Neural cell (in vitro differentiated cells): Measurements from ENCODE around the gene SLC8A1. TPM values are rescaled to one million over a fixed set of nuclear protein-coding genes. Genes with fewer than 3 reads are reported as not detected.

ENCODE experiments used
- H2AFZ ChIP-seq: fragments of 200-600, 300-800 bp; sonication (generic), shearing (Covaris generic); 2 replicates; pipeline ENCODE4 v1.6.0; 2014; ENCODE audit warnings: low read depth, mild to moderate bottlenecking, antibody characterized with exemption, low read length, moderate library complexity
- H3F3A ChIP-seq: fragments of 200-600 bp; shearing (Covaris generic); 2 replicates; pipeline ENCODE4 v1.6.1; 2016; ENCODE audit warnings: mild to moderate bottlenecking, moderate library complexity, mixed read lengths, antibody characterized with exemption, low read length; ENCODE audit not compliant: insufficient read depth, poor library complexity, severe bottlenecking
- H3K27ac ChIP-seq: fragments of 200-600, 300-800 bp; sonication (generic), shearing (Covaris generic); 2 replicates; pipeline ENCODE4 v1.5.1; 2014; ENCODE audit warnings: mild to moderate bottlenecking, low read length, moderate library complexity
- H3K27me3 ChIP-seq: fragments of 300-800, 200-600 bp; sonication (generic), shearing (Covaris generic); 2 replicates; pipeline ENCODE4 v1.6.0; 2014; ENCODE audit warnings: mild to moderate bottlenecking, low read depth, low read length, moderate library complexity; ENCODE audit not compliant: insufficient read depth
- H3K36me3 ChIP-seq: fragments of 300-800, 200-600 bp; sonication (generic), shearing (Covaris generic); 2 replicates; pipeline ENCODE4 v1.5.1; 2014; ENCODE audit warnings: mild to moderate bottlenecking, antibody characterized with exemption, low read length, moderate library complexity; ENCODE audit not compliant: insufficient read depth
- H3K4me2 ChIP-seq: fragments of 300-800, 200-600 bp; sonication (generic), shearing (Covaris generic); 2 replicates; pipeline ENCODE4 v1.6.0; 2014; ENCODE audit warnings: mild to moderate bottlenecking, low read length
- H3K4me3 ChIP-seq: fragments of 300-800, 200-600 bp; sonication (generic), shearing (Covaris generic); 2 replicates; pipeline ENCODE4 v1.5.1; 2014; ENCODE audit warnings: mild to moderate bottlenecking, low read length, moderate library complexity
- H3K79me2 ChIP-seq: fragments of 200-600 bp; shearing (Covaris generic); replicated peaks from 2 replicates; pipeline ENCODE4 v1.6.0; 2014; ENCODE audit warnings: mild to moderate bottlenecking, low read length, moderate library complexity; ENCODE audit not compliant: insufficient read depth
- H3K9ac ChIP-seq: fragments of 300-800, 200-600 bp; sonication (generic), shearing (Covaris generic); 2 replicates; pipeline ENCODE4 v1.6.1; 2016; ENCODE audit warnings: mild to moderate bottlenecking, low read length, mixed read lengths
- H3K9me2 ChIP-seq: fragments of 200-600 bp; shearing (Covaris generic); 2 replicates; pipeline ENCODE4 v1.6.1; 2016; ENCODE audit warnings: mild to moderate bottlenecking, low read length, mixed read lengths; ENCODE audit not compliant: insufficient read depth
- H3K9me3 ChIP-seq: fragments of 200-600, 300-800 bp; sonication (generic), shearing (Covaris generic); 2 replicates; pipeline ENCODE4 v1.6.1; 2016; ENCODE audit warnings: mild to moderate bottlenecking, mixed run types, low read length, moderate library complexity, mixed read lengths
- H4K20me1 ChIP-seq: fragments of 200-600 bp; shearing (Covaris generic); 2 replicates; pipeline ENCODE4 v1.6.1; 2016; ENCODE audit warnings: mild to moderate bottlenecking, mixed run types; ENCODE audit not compliant: insufficient read depth
- CTCF ChIP-seq: fragments of 450-650 bp; IDR thresholded peaks from 2 replicates; pipeline ENCODE4 v1.5.1; 2014; ENCODE audit warnings: antibody characterized with exemption, mild to moderate bottlenecking, moderate library complexity; ENCODE audit not compliant: poor library complexity, severe bottlenecking
- EZH2 ChIP-seq: fragments of 200-600, 300-800 bp; shearing (Covaris generic), sonication (generic); IDR thresholded peaks from 2 replicates; pipeline ENCODE4 v1.6.1; 2014; ENCODE audit warnings: antibody characterized with exemption, low read length, borderline replicate concordance, mild to moderate bottlenecking; ENCODE audit not compliant: insufficient read depth, poor library complexity, severe bottlenecking
- MXI1 ChIP-seq: fragments of 450-650 bp; conservative IDR thresholded peaks from 2 replicates; pipeline ENCODE4 v1.6.1; 2014; ENCODE audit warnings: antibody characterized with exemption, mild to moderate bottlenecking; ENCODE audit not compliant: poor library complexity, severe bottlenecking
- POLR2AphosphoS5 ChIP-seq: IDR thresholded peaks from 2 replicates; pipeline ENCODE4 v1.6.1; 2012
- RAD21 ChIP-seq: fragments of 450-650 bp; conservative IDR thresholded peaks from 2 replicates; pipeline ENCODE4 v1.6.1; 2014; ENCODE audit warnings: antibody characterized with exemption, mild to moderate bottlenecking, moderate library complexity
- REST ChIP-seq: IDR thresholded peaks from 2 replicates; pipeline ENCODE4 v1.6.1; 2012; ENCODE audit warnings: borderline replicate concordance
- SMC3 ChIP-seq: fragments of 450-650 bp; conservative IDR thresholded peaks from 2 replicates; pipeline ENCODE4 v1.6.1; 2014; ENCODE audit warnings: antibody characterized with exemption, mild to moderate bottlenecking, moderate library complexity; ENCODE audit not compliant: poor library complexity
- TAF1 ChIP-seq: IDR thresholded peaks from 2 replicates; pipeline ENCODE4 v1.6.1; 2012; ENCODE audit warnings: low read depth
- polyA plus RNA-seq: library from polyadenylated mRNA; depleted of rRNA; stranded (reverse); fragments of >200 nt; gene quantifications from 2 replicates; pipeline ENCODE4 v1.2.3, GENCODE V29; 2014

Gene SLC8A1
- polyA plus RNA-seq, 1 donor from 2014 or later, result 18.7 TPM

GRCh38 chr2:40369267-40370006 lies 82.5 kb downstream of the SLC8A1 start:
- H3F3A ChIP-seq, result no peaks in the 10 kb centered on the region
- H3K9ac ChIP-seq, result no peak overlapping the region
- H3K9me3 ChIP-seq, result no peaks in the 10 kb centered on the region
- no peaks in the 10 kb centered on the region for H3K9me2 ChIP-seq
- no peaks in the 10 kb centered on the region for H3K79me2 ChIP-seq
- no peak overlapping the region for H3K4me3 ChIP-seq
- no peak for TF ChIP-seq EZH2
- no peak for TF ChIP-seq REST
- TF ChIP-seq RAD21, result no peak
- no peak for TF ChIP-seq TAF1
- H3K27me3 ChIP-seq, result no peaks in the 10 kb centered on the region
- H3K27ac ChIP-seq, result no peak overlapping the region
- no peaks in the 10 kb centered on the region for H3K36me3 ChIP-seq
- H3K4me2 ChIP-seq, result no peak overlapping the region
- no peaks in the 10 kb centered on the region for H4K20me1 ChIP-seq
- no peak overlapping the region for H2AFZ ChIP-seq

- Histone ChIP-seq H3K9me3 (no peaks in the 10 kb centered on the region), H3F3A (peaks cover 2% of the 10 kb centered on the region), H3K9ac (no peak overlapping the region), H3K79me2 (no peaks in the 10 kb centered on the region), H3K27me3 (no peaks in the 10 kb centered on the region), H3K36me3 (no peaks in the 10 kb centered on the region), H2AFZ (no peak overlapping the region), H4K20me1 (no peaks in the 10 kb centered on the region), H3K9me2 (no peaks in the 10 kb centered on the region), H3K27ac (peak overlapping the region; percentile 68), H3K4me2 (no peak overlapping the region), H3K4me3 (peak overlapping the region; percentile 32)
- TF ChIP-seq CTCF (no peak), EZH2 (no peak), MXI1 (no peak), SMC3 (no peak), TAF1 (no peak), REST (no peak), POLR2AphosphoS5 (no peak)
These were observed 84.2 kb downstream of the SLC8A1 start for GRCh38 chr2:40367652-40368051.
